ENCODE data around the gene PDZD4.
A peak's percentile ranks its signal among the peaks of the same experiment; 100 is the strongest.

The PDZD4 gene

GRCh38 chrX:153805436-153805835 is 24.9 kb downstream of the PDZD4 start:
- no peak for DNase-seq

GRCh38 chrX:153804621-153805020 is 25.7 kb downstream of the PDZD4 start:
- no peak for DNase-seq

- no peak for DNase-seq
Observed at GRCh38 chrX:153804100-153804595, 26.2 kb downstream of the PDZD4 start.

- DNase-seq: no peak
Observed at GRCh38 chrX:153803211-153804099, 26.9 kb downstream of the PDZD4 start.

GRCh38 chrX:153802513-153803045 is 27.8 kb downstream of the PDZD4 start:
- no peak for DNase-seq

- no peak for DNase-seq
Observed at GRCh38 chrX:153801669-153802068, 28.7 kb downstream of the PDZD4 start.

GRCh38 chrX:153800746-153801145 is 29.6 kb downstream of the PDZD4 start:
- no peak for DNase-seq

GRCh38 chrX:153800177-153800722 is 30.1 kb downstream of the PDZD4 start:
- no peak for DNase-seq

- no peak for DNase-seq
Observed at GRCh38 chrX:153799326-153799725, 31.0 kb downstream of the PDZD4 start.

- no peak for DNase-seq
Observed at GRCh38 chrX:153797415-153798015, 32.8 kb downstream of the PDZD4 start.

GRCh38 chrX:153794897-153795816 is 35.2 kb downstream of the PDZD4 start:
- no peak for DNase-seq

- DNase-seq: peak; percentile 82
Observed at GRCh38 chrX:153794018-153794896, 36.1 kb downstream of the PDZD4 start, which contains the start of the genes IDH3G and SSR4. TSS of gene IDH3G (minus strand) at chrX:153794375. CDS start at chrX:153794326, 49 bp downstream. TSS of gene SSR4 (plus strand) at chrX:153794668. CDS start at chrX:153794688, 20 bp downstream.

- DNase-seq: no peak
Observed at GRCh38 chrX:153793291-153793690, 37.1 kb downstream of the PDZD4 start.

- no peak for DNase-seq
Observed at GRCh38 chrX:153792368-153792767, 38.0 kb downstream of the PDZD4 start.

GRCh38 chrX:153791104-153791852 is 39.1 kb downstream of the PDZD4 start:
- DNase-seq: no peak

GRCh38 chrX:153789654-153790053 is 40.7 kb downstream of the PDZD4 start:
- DNase-seq: no peak

- no peak for DNase-seq
Observed at GRCh38 chrX:153786669-153787068, 43.7 kb downstream of the PDZD4 start.

- no peak for DNase-seq
Observed at GRCh38 chrX:153784325-153784967, 45.9 kb downstream of the PDZD4 start.

GRCh38 chrX:153783378-153784013 is 46.8 kb downstream of the PDZD4 start:
- DNase-seq: no peak

Data from GOT3 (cell line).